HCT116 (cell line): ENCODE results near the gene ITLN1.

ENCODE experiments used
- CEBPB ChIP-seq: IDR thresholded peaks from 2 replicates; pipeline ENCODE4 v1.6.1; 2012; ENCODE audit warnings: low read depth
- EGR1 ChIP-seq: IDR thresholded peaks from 2 replicates; pipeline ENCODE4 v1.6.1; 2012; ENCODE audit warnings: low read depth
- EZH2 ChIP-seq: fragments of 200-600 bp; sonication (generic); IDR thresholded peaks from 2 replicates; pipeline ENCODE4 v1.6.1; 2017; ENCODE audit warnings: antibody characterized with exemption, mixed run types
- EZH2phosphoT487 ChIP-seq: fragments of 200-600 bp; IDR thresholded peaks from 2 replicates; pipeline ENCODE4 v1.6.1; 2018; ENCODE audit warnings: antibody characterized with exemption, borderline replicate concordance
- JUND ChIP-seq: IDR thresholded peaks from 2 replicates; pipeline ENCODE4 v1.6.1; 2012
- POLR2A ChIP-seq: IDR thresholded peaks from 2 replicates; pipeline ENCODE4 v1.7.0; 2011; ENCODE audit warnings: borderline replicate concordance; ENCODE audit not compliant: insufficient read depth, insufficient read length; ENCODE audit errors: extremely low read depth
- POLR2AphosphoS5 ChIP-seq: IDR thresholded peaks from 2 replicates; pipeline ENCODE4 v1.6.1; 2011; ENCODE audit warnings: mild to moderate bottlenecking, low read depth, low read length, moderate library complexity
- SIN3A ChIP-seq: IDR thresholded peaks from 2 replicates; pipeline ENCODE4 v1.6.1; 2012; ENCODE audit warnings: low read depth
- SRF ChIP-seq: IDR thresholded peaks from 2 replicates; pipeline ENCODE4 v1.6.1; 2012; ENCODE audit warnings: low read depth
- YY1 ChIP-seq: IDR thresholded peaks from 2 replicates; pipeline ENCODE4 v1.6.1; 2011; ENCODE audit warnings: low read length, low read depth, moderate library complexity, mild to moderate bottlenecking; ENCODE audit not compliant: insufficient replicate concordance; ENCODE audit errors: extremely low read depth
- ZNF274 ChIP-seq: fragments of 200-500 bp; sonication (Bioruptor generic); IDR thresholded peaks from 2 replicates; pipeline ENCODE4 v1.6.1; 2014; ENCODE audit warnings: mild to moderate bottlenecking, low read depth, low read length, inconsistent platforms
- TF ChIP-seq, protein P1 (sequence below): IDR thresholded peaks from 2 replicates; pipeline ENCODE4 v1.6.1; 2012
- TF ChIP-seq, protein P2 (sequence below), 3 experiments: fragments of 200-600 bp in 1 of 3; sonication (generic) in 1 of 3; IDR thresholded peaks in 2 of 3; conservative IDR thresholded peaks in 1 of 3; 2 replicates each; pipeline ENCODE4 v1.5.1; 2012 to 2017; ENCODE audit warnings: low read depth in 2 of 3, low read length in 2 of 3, antibody characterized with exemption in 1 of 3, borderline replicate concordance in 1 of 3, control low read depth in 1 of 3, mild to moderate bottlenecking in 1 of 3, mixed read lengths in 1 of 3, mixed run types in 1 of 3, moderate library complexity in 1 of 3; ENCODE audit not compliant: insufficient read depth in 1 of 3
- TF ChIP-seq, protein P3 (sequence below): IDR thresholded peaks from 2 replicates; pipeline ENCODE4 v1.6.1; 2012

DNA sequence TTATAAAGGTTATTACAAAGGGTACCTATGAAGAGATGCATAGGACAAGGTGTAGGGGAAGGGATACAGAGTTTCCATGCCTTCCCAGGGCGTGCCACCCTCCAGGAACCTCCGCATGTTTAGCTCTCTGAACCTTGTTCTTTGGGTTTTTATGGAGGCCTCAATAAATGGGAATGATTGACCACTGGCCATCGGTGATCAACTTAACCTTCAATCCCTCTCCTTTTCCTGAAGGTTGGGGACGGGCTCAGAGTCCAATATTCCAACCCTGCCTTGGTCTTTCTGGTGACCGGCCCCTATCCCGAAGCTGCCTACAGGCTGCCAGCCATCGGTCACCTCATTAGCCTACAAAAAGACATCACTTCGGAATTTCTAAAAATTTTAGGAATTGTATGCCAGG, 34.0 kb downstream of the ITLN1 start:
- TF ChIP-seq POLR2A (no peak), POLR2AphosphoS5 (no peak), EGR1 (no peak), JUND (no peak), EZH2 (no peak), ZNF274 (no peak), YY1 (no peak), EZH2phosphoT487 (no peak), SRF (no peak), SIN3A (no peak), CEBPB (no peak)
- TF ChIP-seq, protein P1, sequence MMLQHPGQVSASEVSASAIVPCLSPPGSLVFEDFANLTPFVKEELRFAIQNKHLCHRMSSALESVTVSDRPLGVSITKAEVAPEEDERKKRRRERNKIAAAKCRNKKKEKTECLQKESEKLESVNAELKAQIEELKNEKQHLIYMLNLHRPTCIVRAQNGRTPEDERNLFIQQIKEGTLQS = no peak
- TF ChIP-seq, protein P2, sequence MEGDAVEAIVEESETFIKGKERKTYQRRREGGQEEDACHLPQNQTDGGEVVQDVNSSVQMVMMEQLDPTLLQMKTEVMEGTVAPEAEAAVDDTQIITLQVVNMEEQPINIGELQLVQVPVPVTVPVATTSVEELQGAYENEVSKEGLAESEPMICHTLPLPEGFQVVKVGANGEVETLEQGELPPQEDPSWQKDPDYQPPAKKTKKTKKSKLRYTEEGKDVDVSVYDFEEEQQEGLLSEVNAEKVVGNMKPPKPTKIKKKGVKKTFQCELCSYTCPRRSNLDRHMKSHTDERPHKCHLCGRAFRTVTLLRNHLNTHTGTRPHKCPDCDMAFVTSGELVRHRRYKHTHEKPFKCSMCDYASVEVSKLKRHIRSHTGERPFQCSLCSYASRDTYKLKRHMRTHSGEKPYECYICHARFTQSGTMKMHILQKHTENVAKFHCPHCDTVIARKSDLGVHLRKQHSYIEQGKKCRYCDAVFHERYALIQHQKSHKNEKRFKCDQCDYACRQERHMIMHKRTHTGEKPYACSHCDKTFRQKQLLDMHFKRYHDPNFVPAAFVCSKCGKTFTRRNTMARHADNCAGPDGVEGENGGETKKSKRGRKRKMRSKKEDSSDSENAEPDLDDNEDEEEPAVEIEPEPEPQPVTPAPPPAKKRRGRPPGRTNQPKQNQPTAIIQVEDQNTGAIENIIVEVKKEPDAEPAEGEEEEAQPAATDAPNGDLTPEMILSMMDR (IDR thresholded peaks at IDR 0.05 in 2 of 3, conservative IDR thresholded peaks at IDR 0.05 in 1 of 3; ENCODE audit: borderline replicate concordance in 1 of 3, insufficient read depth in 1 of 3, low read depth in 2 of 3, low read length in 2 of 3) = no peak
- TF ChIP-seq, protein P3, sequence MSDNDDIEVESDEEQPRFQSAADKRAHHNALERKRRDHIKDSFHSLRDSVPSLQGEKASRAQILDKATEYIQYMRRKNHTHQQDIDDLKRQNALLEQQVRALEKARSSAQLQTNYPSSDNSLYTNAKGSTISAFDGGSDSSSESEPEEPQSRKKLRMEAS = no peak
